Astrocyte of the hippocampus (primary cell): ENCODE results near the gene OSBPL10.
"Not testable (repeated sequence)": the region's sequence is repeated elsewhere in the genome, so short reads cannot be mapped to it uniquely, and the experiment has no call there.

Experiments used
- DNase-seq: peaks from one replicate; pipeline ENCODE4 v3.0.0; 2011; ENCODE audit warnings: low read depth, low spot score

Gene OSBPL10

DNA sequence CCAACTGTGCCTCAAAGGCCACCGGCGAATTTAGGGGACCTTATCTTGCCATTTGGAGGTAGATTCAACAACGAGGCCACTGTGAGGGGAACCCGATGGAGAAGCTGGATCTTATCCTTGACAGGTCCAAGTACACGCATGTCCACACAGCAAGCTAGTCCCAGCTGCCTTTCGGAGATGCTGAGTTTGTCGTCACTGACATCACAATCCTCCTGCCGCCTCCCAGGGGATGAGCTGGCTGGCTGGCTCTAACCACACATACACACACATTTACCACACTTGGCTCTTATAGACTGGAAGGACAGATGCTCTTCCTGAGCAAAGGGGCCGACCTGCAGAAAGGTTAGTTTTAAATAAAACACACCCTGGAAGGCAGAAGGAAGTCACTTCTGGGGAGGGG is 272.1 kb downstream of the OSBPL10 start:
- no peak for DNase-seq

GRCh38 chr3:31707286-31707685 is 273.8 kb downstream of the OSBPL10 start:
- DNase-seq, result no peak

DNA sequence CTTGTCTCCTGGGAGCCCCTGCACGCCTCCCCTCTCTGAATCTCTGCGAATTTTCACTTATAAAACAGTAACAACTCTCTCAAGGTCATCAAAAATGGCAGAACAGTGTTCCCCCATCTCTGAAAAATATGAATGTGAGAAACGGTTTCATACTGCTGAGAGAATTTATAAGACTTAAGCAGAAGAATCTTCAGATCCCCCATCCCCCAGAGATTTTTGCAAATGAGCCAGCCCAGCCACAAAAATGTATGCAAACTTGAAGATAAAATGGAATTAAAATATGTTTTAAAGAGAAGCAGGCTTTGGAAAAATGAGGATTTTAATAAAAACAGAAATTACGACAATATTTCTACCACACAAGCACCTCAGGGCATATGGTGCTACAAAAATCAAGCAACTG is 275.3 kb downstream of the OSBPL10 start:
- DNase-seq, result peak; percentile 9

GRCh38 chr3:31704591-31705179 is 276.4 kb downstream of the OSBPL10 start:
- DNase-seq, result peak; percentile 32

- DNase-seq, result no peak
These were observed 276.9 kb downstream of the OSBPL10 start for GRCh38 chr3:31704156-31704555.

- no peak for DNase-seq
These were observed 279.8 kb downstream of the OSBPL10 start for GRCh38 chr3:31701286-31701685.

DNA sequence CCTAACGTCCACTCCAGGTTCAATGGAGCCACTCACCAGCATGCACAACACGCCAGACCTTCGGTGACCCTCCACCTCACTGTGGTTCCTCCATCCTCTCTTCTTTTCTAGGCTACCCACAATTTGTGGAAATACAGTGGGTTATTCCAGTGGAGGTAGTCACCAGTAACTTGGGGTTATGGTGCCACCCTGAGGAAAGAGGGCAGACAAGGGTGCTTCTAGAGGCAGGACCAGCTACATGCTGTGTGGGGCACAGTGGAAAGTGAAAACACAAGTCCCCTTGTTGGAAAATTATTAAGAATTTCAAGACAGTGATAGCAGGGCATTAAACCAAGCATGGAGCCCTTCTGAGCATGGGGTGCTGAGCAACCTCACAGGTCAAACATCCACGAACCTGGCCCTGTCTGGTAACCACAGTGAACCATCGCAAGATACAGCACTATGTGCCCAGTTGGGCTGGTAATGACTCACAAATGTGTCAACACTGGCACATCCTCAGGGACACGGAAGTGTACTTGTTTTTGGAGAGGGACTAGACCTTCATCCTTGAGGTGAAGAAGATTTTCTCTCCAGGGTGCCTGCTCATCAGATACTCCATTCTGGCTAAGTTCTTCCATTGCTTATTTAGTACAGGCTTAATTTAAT is 281.6 kb downstream of the OSBPL10 start:
- DNase-seq, result no peak

GRCh38 chr3:31696815-31697548 is 284.1 kb downstream of the OSBPL10 start:
- no peak for DNase-seq

GRCh38 chr3:31696009-31696297 is 285.1 kb downstream of the OSBPL10 start:
- DNase-seq, result no peak

DNA sequence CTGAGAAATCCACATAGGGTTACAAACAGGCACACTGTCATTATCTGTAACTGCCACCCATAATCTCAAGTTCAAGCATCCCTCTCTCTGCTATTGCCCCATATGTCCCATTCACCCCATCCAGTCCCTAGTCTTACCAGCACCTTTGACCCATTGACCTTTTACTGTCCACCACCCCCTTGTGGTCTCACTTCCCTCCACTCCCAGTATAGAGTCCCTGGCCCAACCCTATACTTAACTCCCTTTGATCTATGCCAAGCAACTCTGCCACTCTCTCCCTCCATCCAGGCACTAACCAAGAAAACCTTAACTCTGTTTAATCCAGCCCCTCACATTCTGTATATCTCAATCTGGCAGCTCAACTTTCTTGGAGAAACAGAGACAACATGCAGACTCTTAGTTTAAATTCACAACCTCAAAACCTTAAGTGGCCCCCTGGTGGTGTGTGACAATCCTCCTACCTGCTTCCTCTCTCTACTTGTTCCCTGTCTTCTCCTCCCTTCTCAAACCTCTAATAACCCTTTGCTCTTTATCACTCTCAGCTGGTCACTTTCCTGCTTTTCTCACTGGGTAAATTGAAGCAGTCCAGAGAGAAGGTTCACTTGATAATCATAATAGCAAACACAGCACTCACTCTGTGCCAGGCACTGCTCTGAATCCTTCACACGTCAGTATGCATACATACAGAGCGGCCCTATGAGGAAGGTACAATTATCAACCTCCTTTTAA is 285.6 kb downstream of the OSBPL10 start:
- DNase-seq, result no peak

- no peak for DNase-seq
These were observed 287.7 kb downstream of the OSBPL10 start for GRCh38 chr3:31693346-31693745.

DNA sequence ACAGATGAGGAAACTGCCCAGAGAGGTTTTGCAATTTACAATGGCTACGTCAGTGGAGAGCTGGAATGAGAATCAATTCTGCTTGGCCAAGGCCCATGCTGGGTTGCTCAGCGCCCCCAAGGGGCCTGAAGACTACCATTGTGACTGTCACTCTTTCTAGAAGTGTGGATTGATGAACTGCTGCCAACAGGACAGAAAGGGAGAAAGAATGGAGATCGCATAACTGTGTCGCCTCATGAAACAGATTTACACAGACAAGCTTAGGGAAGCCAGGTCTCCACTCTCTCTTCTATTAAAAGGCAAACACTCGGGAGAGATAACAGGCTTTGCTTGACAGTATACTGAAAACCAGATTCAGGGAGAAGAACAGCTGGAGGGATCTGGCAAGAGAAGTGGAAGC is 288.3 kb downstream of the OSBPL10 start:
- no peak for DNase-seq

DNA sequence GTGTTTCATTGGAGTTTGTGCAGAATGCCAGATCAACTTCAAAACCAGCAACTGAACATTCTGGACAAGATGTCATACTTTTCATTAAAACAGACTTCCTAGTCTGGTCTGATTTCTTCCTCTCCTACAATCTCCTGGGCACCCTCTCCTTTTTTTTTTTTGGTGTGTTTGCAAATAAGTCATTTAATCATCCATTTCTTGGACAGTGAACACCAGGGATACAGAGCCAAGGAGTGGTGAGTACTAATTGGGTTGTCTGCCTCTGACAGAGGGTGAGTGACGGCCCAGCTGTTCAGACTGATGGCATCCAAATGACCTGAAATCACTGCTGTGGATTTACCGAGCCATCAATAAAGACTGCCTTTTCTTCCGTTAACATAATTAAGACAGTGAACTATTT is 290.3 kb downstream of the OSBPL10 start:
- DNase-seq, result no peak

DNA sequence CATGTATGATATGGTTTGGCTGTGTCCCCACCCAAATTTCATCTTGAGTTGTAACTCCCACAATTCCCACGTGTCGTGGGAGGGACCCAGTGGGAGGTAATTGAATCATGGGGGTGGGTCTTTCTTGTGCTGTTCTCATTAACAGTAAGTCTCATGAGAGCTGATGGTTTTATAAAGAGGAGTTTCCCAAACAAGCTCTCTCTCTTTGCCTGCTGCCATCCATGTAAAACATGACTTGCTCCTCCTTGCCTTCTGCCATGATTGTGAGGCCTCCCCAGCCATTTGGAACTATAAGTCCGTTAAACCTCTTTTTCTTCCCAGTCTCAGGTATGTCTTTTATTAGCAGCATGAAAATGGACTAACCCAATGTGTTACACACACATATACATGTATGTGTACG is 291.5 kb downstream of the OSBPL10 start:
- DNase-seq, result not testable (repeated sequence)

- no peak for DNase-seq
These were observed 292.1 kb downstream of the OSBPL10 start for GRCh38 chr3:31688984-31689383.

DNA sequence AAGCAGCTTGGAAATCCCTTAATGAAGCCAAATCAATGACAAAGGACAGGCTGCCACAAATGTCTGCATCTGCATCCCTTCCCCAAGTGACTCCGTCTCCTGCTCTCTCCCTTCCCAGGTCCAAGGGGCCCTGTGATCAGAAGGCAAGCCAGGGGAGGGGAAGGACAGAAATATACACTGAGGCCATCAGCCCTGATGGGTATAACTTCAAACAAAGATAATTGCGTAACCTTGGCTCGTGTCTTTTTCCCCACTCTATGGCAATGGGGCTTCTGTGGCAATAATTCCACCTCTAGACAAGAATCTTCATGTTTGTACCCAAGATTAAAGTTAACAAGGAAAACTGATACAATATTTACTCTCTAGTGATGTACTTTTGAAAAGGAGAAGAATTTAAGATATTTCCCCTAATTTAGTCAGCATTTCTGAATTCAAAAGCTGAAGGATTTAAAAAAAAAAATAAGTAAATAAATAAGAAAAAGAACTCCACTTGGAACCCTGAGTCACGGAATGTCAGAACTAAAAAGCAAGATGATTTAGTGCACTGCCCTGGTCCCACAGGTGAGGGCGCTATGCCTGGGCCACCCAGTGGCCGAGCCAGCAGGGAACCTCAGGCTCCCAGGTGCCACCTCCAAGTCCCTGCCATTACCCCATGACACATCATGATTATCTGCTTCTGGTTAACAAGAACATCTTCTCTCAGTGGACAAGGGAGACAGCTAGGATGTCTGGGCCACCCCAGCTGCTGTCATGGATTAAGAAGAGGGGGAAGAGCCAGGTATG is 293.9 kb downstream of the OSBPL10 start:
- DNase-seq, result no peak

DNA sequence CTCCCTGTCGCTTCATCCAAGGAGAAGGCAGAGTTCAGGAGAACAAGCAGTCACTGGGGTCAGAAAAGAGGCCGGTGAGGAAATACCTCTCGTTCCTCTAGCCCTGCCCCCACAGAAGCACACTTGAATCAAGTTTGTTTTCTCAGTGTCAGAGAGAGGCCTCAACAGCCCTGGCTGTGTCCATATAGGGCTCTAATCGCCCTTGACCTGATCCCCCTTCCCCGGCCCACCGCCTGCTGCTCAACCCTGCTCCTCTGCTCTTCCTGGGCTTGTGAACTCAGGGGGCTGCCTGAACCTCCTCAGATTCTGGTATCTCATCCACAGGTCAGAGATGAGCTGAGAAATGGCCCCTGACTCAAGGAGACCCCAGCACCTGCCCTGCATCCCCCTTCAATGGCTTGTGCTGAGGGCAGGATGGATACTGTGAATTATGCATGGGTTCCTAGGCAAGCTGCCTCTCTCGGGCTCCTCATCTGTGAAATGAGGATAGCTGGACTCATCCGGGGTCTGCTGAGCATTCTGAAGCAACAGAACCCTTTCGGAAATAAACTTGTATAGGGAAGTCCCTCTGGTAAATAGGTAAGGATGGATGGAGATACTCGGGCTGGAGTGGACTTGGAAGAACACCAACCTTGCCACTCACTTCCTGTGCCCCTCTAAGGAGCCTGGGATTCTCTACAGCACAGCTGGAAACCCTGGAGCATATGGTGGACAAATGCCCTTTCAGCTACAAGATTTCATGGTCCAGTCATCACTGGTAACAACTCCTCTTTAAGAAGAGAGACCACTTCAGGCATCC is 300.8 kb downstream of the OSBPL10 start:
- DNase-seq, result no peak

GRCh38 chr3:31676556-31676955 is 304.5 kb downstream of the OSBPL10 start:
- no peak for DNase-seq

DNA sequence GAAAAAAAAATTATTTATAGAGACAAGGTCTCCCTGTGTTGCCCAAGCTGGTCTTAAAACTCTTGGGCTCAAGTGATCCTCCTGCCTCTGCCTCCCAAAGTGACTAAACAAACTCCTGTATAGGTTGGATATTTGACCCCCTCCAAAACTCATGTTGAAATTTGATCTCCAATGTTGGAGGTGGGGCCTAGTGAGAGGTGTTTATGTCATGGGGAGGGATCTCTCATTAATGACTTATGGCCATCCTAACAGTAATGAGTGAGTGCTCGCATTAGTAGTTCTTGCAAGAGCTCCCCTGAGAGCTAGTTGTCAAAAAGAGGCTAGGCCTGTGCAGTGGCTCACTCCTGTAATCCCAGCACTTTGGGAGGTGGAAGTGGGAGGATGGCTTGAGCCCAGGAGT is 307.1 kb downstream of the OSBPL10 start:
- DNase-seq, result no peak

DNA sequence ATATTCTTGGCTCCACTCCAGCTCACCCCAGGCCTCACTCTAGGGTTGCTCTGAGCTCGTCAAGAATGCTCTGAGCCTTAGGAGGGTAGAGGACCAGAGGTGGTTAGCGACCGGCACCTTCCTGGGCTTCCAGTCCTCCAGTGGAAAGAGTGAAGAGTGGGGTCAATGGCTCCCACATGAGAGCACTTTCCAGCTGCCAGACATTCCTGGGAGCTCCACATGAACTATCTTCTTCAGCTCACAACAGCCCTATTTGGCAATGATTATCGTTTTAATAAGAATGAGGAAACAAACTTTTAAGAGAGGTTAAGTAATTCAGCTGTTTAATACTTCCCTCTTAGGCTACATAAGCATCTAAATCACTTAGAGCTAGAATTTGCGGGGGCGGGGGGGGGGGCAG is 309.1 kb downstream of the OSBPL10 start:
- no peak for DNase-seq

GRCh38 chr3:31671451-31671850 is 309.6 kb downstream of the OSBPL10 start:
- no peak for DNase-seq
